K562 (cell line): ENCODE results near the gene GUCA1A. TPM values are rescaled to one million over a fixed set of nuclear protein-coding genes. Genes with fewer than 3 reads are reported as not detected.

ENCODE experiments used
- ATAC-seq: fragments of 200-7000 bp; cut with Tn5 transposase; 3 replicates; pipeline ENCODE4 v1.9.1; 2020; ENCODE audit warnings: moderate library complexity
- BruUV-seq: library from RNA; stranded (reverse); fragments of 400-500 nt; replicated peaks from 2 replicates; lab custom pipeline; 2021; lab: Mats Ljungman, UMichigan
- CTCF ChIA-PET: fragments of 300-600 bp; formaldehyde crosslinking; extraction: SDS; loops from one replicate; lab custom pipeline; 2021; ENCODE audit warnings: low intra/inter-chr PET ratio; lab: Yijun Ruan, JAX
- POLR2A ChIA-PET: fragments of 300-600, 350-650 bp; sonication (Branson Sonifier 250); formaldehyde crosslinking; extraction: SDS; loops from one replicate; lab custom pipeline; 2021; ENCODE audit warnings: antibody characterized with exemption, inconsistent platforms; lab: Yijun Ruan, JAX
- DNase-seq, 4 experiments: peaks; one replicate each; pipeline versions ENCODE4 v3.0.0 to v3.0.0-alpha.2; 2011 to 2018; ENCODE audit warnings: low spot score in 3 of 4, mixed read lengths in 3 of 4; ENCODE audit errors: extremely low read depth in 1 of 4
- FAIRE-seq: peaks from 2 replicates; lab custom pipeline; 2011; peaks lifted over from hg19 to GRCh38; lab: Jason Lieb, UNC
- H2AFZ ChIP-seq: 2 replicates; pipeline ENCODE4 v1.6.0; 2011; ENCODE audit warnings: low read depth, low read length, control low read depth, inconsistent platforms
- H3K27ac ChIP-seq: fragments of 200-600 bp; 3 replicates; pipeline ENCODE4 v1.8.0; 2011; ENCODE audit warnings: low read depth, mild to moderate bottlenecking, control low read depth, inconsistent platforms, low read length, moderate library complexity, mixed read lengths; ENCODE audit errors: extremely low read depth
- H3K27me3 ChIP-seq, 2 experiments: fragments of 300-600 bp in 1 of 2; 2 replicates in 1 of 2; 3 replicates in 1 of 2; pipeline versions ENCODE4 v1.6.0 to v1.8.0; 2011; ENCODE audit warnings: inconsistent platforms in 2 of 2, low read length in 2 of 2, mild to moderate bottlenecking in 1 of 2, mixed read lengths in 1 of 2, moderate library complexity in 1 of 2; ENCODE audit not compliant: control insufficient read depth in 2 of 2, insufficient read depth in 2 of 2
- H3K36me3 ChIP-seq: fragments of 300-600 bp; 3 replicates; pipeline ENCODE4 v1.8.0; 2011; ENCODE audit warnings: mild to moderate bottlenecking, low read length, inconsistent platforms; ENCODE audit not compliant: control insufficient read depth, insufficient read depth
- H3K4me1 ChIP-seq, 2 experiments: fragments of 200-600 bp in 1 of 2; replicated peaks in 1 of 2; 2 replicates in 1 of 2; 3 replicates in 1 of 2; pipeline versions ENCODE4 v1.5.1 to v1.8.0; 2011; ENCODE audit warnings: inconsistent platforms in 2 of 2, low read length in 2 of 2, mild to moderate bottlenecking in 1 of 2, mixed read lengths in 1 of 2, moderate library complexity in 1 of 2; ENCODE audit not compliant: control insufficient read depth in 2 of 2, insufficient read depth in 2 of 2
- H3K4me2 ChIP-seq: 2 replicates; pipeline ENCODE4 v1.6.1; 2011; ENCODE audit warnings: low read length, control low read depth, inconsistent platforms, mixed read lengths; ENCODE audit not compliant: insufficient read depth
- H3K4me3 ChIP-seq: fragments of 200-600 bp; sonication (generic), shearing (Covaris generic); 2 replicates; pipeline ENCODE4 v1.5.1; 2016; ENCODE audit warnings: control low read depth, inconsistent platforms
- H3K79me2 ChIP-seq: fragments of 200-600 bp; 3 replicates; pipeline ENCODE4 v1.8.0; 2011; ENCODE audit warnings: low read length, inconsistent platforms; ENCODE audit not compliant: control insufficient read depth, insufficient read depth
- H3K9ac ChIP-seq, 2 experiments: 2 replicates each; pipeline versions ENCODE4 v1.6.0 to v1.6.1; 2011; ENCODE audit warnings: low read depth in 2 of 2, low read length in 2 of 2, control low read depth in 1 of 2, inconsistent platforms in 1 of 2, mild to moderate bottlenecking in 1 of 2, mixed read lengths in 1 of 2; ENCODE audit not compliant: insufficient read depth in 1 of 2
- H3K9me1 ChIP-seq: one replicate; pipeline ENCODE4 v1.6.0; 2011; ENCODE audit warnings: inconsistent platforms, mild to moderate bottlenecking, low read length, moderate library complexity; ENCODE audit not compliant: control insufficient read depth, insufficient read depth
- H3K9me3 ChIP-seq: replicated peaks from 2 replicates; pipeline ENCODE4 v1.5.1; 2011; ENCODE audit warnings: low read depth, low read length, inconsistent platforms; ENCODE audit not compliant: control insufficient read depth, insufficient read depth
- H4K20me1 ChIP-seq: replicated peaks from 2 replicates; pipeline ENCODE4 v1.6.1; 2011; ENCODE audit warnings: low read length, inconsistent platforms, mixed read lengths; ENCODE audit not compliant: control insufficient read depth, insufficient read depth
- CEBPG ChIP-seq, 3 experiments: fragments of 200-800 bp in 1 of 3; sonication (Bioruptor generic) in 1 of 3; sonication (generic) in 1 of 3; formaldehyde crosslinking in 1 of 3; IDR thresholded peaks in 2 of 3; conservative IDR thresholded peaks in 1 of 3; 2 replicates each; pipeline versions ENCODE4 v1.6.1 to v1.8.0; 2016 to 2022; ENCODE audit warnings: missing compliant biosample characterization in 2 of 3, missing genetic modification characterization in 2 of 3, mild to moderate bottlenecking in 1 of 3, missing genetic modification reagents in 1 of 3
- ESRRB ChIP-seq: fragments of 250-450 bp; sonication (Bioruptor Pico); IDR thresholded peaks from 2 replicates; pipeline ENCODE4 v1.5.0; 2020; ENCODE audit warnings: mild to moderate bottlenecking, moderate library complexity, borderline replicate concordance
- FIP1L1 ChIP-seq: fragments of 200-400 bp; formaldehyde crosslinking; IDR thresholded peaks from 2 replicates; pipeline ENCODE4 v1.6.1; 2018; ENCODE audit warnings: mild to moderate bottlenecking, low read depth, low read length; ENCODE audit not compliant: poor library complexity, severe bottlenecking
- GTF2E2 ChIP-seq: fragments of 200-800 bp; sonication (Bioruptor generic); IDR thresholded peaks from 2 replicates; pipeline ENCODE4 v1.6.1; 2016; ENCODE audit warnings: missing genetic modification characterization, missing compliant biosample characterization
- HNRNPLL ChIP-seq: fragments of 200-400 bp; formaldehyde crosslinking; IDR thresholded peaks from 2 replicates; pipeline ENCODE4 v1.6.1; 2017; ENCODE audit warnings: low read length, low read depth, mild to moderate bottlenecking; ENCODE audit not compliant: poor library complexity, severe bottlenecking
- MAFF ChIP-seq: IDR thresholded peaks from 2 replicates; pipeline ENCODE4 v1.6.1; 2012; ENCODE audit warnings: low read length, improper control_type of control experiment
- MEF2A ChIP-seq: IDR thresholded peaks from 2 replicates; pipeline ENCODE4 v1.6.1; 2011; ENCODE audit warnings: low read depth, mild to moderate bottlenecking, low read length, moderate library complexity; ENCODE audit not compliant: control insufficient read depth
- NFXL1 ChIP-seq: fragments of 450-650 bp; formaldehyde crosslinking; IDR thresholded peaks from 2 replicates; pipeline ENCODE4 v1.4.0; 2021; ENCODE audit warnings: mild to moderate bottlenecking
- POLR2AphosphoS5 ChIP-seq: IDR thresholded peaks from 2 replicates; pipeline ENCODE4 v1.6.1; 2011; ENCODE audit warnings: mild to moderate bottlenecking, low read depth, low read length, moderate library complexity; ENCODE audit not compliant: control insufficient read depth, insufficient read depth
- RB1 ChIP-seq: fragments of 450-650 bp; IDR thresholded peaks from 2 replicates; pipeline ENCODE4 v1.6.1; 2017; ENCODE audit warnings: low read depth, mild to moderate bottlenecking
- RBFOX2 ChIP-seq: fragments of 200-400 bp; formaldehyde crosslinking; IDR thresholded peaks from 2 replicates; pipeline ENCODE4 v1.6.1; 2017; ENCODE audit warnings: low read depth, mild to moderate bottlenecking, low read length, moderate library complexity
- SP1 ChIP-seq: sonication (generic); formaldehyde crosslinking; IDR thresholded peaks from 2 replicates; pipeline ENCODE4 v1.8.1; 2022; ENCODE audit warnings: mild to moderate bottlenecking, missing genetic modification reagents
- SRSF9 ChIP-seq: fragments of 200-400 bp; formaldehyde crosslinking; IDR thresholded peaks from 2 replicates; pipeline ENCODE4 v1.6.1; 2017; ENCODE audit warnings: low read depth, low read length, borderline replicate concordance
- ZBTB8A ChIP-seq: fragments of 450-650 bp; IDR thresholded peaks from 2 replicates; pipeline ENCODE4 v1.6.1; 2018; ENCODE audit warnings: mild to moderate bottlenecking, moderate library complexity; ENCODE audit not compliant: partially characterized antibody
- ZNF134 ChIP-seq: fragments of 250-450 bp; sonication (Bioruptor Pico); conservative IDR thresholded peaks from 2 replicates; pipeline ENCODE4 v1.4.0; 2020
- ZNF551 ChIP-seq: fragments of 250-450 bp; sonication (Bioruptor Pico); IDR thresholded peaks from 2 replicates; pipeline ENCODE4 v1.5.0; 2021; ENCODE audit warnings: mild to moderate bottlenecking, moderate library complexity
- ZNF77 ChIP-seq: fragments of 250-450 bp; sonication (Bioruptor Pico); IDR thresholded peaks from 2 replicates; pipeline ENCODE4 v1.5.0; 2020
- ZZZ3 ChIP-seq: fragments of 450-650 bp; IDR thresholded peaks from 2 replicates; pipeline ENCODE4 v1.6.1; 2016; ENCODE audit warnings: antibody characterized with exemption, mild to moderate bottlenecking, moderate library complexity
- in situ Hi-C: fragments of 300-500 bp; cut with MboI; formaldehyde crosslinking; loops from 4 replicates; pipeline ENCODE4 v1.15.0; 2018; ENCODE audit warnings: inconsistent platforms, mixed read lengths
- intact Hi-C: fragments of 100-400 bp; cut with micrococcal nuclease; formaldehyde crosslinking; loops from 2 replicates; pipeline ENCODE4 v1.14.2; 2022
- polyA plus RNA-seq, 8 experiments: library from polyadenylated mRNA; depleted of rRNA in 4 of 8; stranded (reverse) in 5 of 8; unstranded in 3 of 8; fragments of >200 nt; fragmentation: Nextera tagmentation in 2 of 8; fragmentation: Illumina TruSeq in 1 of 8; extraction: Ambion mirVana in 2 of 8; extraction: Trizol in 1 of 8; gene quantifications; 2 replicates each; pipeline versions ENCODE4 v1.2.1 to v1.2.3, GENCODE V29; 2011 to 2014; ENCODE audit warnings: inconsistent platforms in 1 of 8, missing spikeins in 1 of 8
- total RNA-seq, 7 experiments: library from RNA; depleted of rRNA in 6 of 7; stranded (reverse); fragments of >200 nt in 6 of 7; fragmentation: Illumina TruSeq in 2 of 7; extraction: Trizol in 2 of 7; gene quantifications; 2 replicates each; pipeline versions ENCODE4 v1.2.1 to v1.2.3, GENCODE V29; 2011 to 2021; ENCODE audit warnings: low replicate concordance in 1 of 7
- TF ChIP-seq, protein P1 (sequence below): fragments of 450-650 bp; formaldehyde crosslinking; IDR thresholded peaks from 2 replicates; pipeline ENCODE4 v1.4.0; 2022; ENCODE audit warnings: missing genetic modification characterization
- TF ChIP-seq, protein P2 (sequence below): fragments of 450-650 bp; IDR thresholded peaks from 2 replicates; pipeline ENCODE4 v1.6.1; 2016

GUCA1A gene
- total and polyA plus RNA-seq, 9 of the 15 experiments (the other 6 are each of a cell fraction or from before 2014, with no cell fraction given), result not detected

DNA sequence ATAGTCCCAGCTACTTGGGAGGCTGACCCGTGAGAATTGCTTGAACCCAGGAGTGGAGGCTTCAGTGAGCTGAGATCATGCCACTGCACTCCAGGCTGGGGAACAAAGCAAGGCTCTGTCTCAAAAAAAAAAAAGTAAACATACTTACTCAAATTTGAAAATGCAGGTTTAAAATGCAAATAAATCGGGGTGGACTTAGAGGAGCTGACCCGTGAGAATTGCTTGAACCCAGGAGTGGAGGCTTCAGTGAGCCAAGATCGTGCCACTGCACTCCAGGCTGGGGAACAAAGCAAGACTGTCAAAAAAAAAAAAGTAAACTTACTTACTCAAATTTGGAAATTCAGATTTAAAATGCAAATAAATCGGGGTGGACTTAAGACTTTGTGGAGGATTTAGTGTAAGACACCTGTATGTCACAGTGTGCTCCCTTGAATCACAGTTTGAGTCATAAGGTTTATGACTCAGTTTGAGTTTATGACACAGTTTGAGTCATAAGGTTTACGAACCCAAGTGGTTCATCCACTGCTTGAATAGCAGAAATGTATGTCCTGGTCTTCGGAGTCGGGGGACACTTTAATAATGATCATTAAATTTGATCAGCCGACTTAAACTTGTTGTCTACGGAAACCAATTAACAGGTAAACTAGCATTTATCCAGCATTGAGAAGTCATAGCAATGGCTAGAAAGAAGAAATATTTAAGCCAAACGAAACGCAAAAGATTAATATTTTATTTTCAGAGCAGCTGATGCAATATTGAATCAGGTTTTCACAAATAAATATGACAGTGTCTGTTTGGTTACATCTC is 51.3 kb downstream of the GUCA1A start (continued):
- TF ChIP-seq FIP1L1 (no peak), NFXL1 (CRISPR knock-in tag) (no peak), RB1 (no peak), SP1 (CRISPR knock-in tag) (no peak), ESRRB (CRISPR knock-in tag) (no peak), ZZZ3 (no peak), ZBTB8A (no peak)
- TF ChIP-seq, protein P1, sequence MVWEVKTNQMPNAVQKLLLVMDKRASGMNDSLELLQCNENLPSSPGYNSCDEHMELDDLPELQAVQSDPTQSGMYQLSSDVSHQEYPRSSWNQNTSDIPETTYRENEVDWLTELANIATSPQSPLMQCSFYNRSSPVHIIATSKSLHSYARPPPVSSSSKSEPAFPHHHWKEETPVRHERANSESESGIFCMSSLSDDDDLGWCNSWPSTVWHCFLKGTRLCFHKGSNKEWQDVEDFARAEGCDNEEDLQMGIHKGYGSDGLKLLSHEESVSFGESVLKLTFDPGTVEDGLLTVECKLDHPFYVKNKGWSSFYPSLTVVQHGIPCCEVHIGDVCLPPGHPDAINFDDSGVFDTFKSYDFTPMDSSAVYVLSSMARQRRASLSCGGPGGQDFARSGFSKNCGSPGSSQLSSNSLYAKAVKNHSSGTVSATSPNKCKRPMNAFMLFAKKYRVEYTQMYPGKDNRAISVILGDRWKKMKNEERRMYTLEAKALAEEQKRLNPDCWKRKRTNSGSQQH (CRISPR knock-in tag), result no peak
- TF ChIP-seq, protein P2, sequence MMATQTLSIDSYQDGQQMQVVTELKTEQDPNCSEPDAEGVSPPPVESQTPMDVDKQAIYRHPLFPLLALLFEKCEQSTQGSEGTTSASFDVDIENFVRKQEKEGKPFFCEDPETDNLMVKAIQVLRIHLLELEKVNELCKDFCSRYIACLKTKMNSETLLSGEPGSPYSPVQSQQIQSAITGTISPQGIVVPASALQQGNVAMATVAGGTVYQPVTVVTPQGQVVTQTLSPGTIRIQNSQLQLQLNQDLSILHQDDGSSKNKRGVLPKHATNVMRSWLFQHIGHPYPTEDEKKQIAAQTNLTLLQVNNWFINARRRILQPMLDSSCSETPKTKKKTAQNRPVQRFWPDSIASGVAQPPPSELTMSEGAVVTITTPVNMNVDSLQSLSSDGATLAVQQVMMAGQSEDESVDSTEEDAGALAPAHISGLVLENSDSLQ, result no peak

DNA sequence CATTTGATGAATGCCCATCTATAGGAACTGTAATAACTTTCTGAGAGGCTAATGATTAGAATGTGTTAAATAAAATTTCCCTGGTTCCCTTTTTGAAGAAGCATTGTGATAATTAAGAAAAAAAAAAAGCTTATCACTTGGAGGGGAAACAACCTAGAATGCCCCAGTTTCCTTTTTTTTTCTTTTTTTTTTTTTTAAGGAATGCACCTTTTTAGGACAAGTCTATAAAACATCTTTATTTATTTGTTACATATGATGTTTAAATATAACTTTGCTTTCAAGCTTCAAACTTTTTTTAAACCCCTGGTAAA is 51.8 kb downstream of the GUCA1A start:
- Histone ChIP-seq H3K27me3 (no peaks in the 10 kb centered on the region), H3K9ac (no peak overlapping the region), H4K20me1 (no peaks in the 10 kb centered on the region), H3K9me1 (no peaks in the 10 kb centered on the region), H3K4me3 (no peak overlapping the region), H3K79me2 (no peaks in the 10 kb centered on the region), H3K9me3 (no peaks in the 10 kb centered on the region), H3K36me3 (no peaks in the 10 kb centered on the region), H3K4me2 (no peak overlapping the region), H3K4me1 (peaks cover 11 to 23% of the 10 kb centered on the region in 2 experiments), H3K27ac (no peak overlapping the region), H2AFZ (peak overlapping the region; percentile 49)
- DNase-seq, result no peak
- in situ Hi-C loops, result loop anchor here (10.0 kb wide), 1 partner anchor 440 kb away; the partner anchor contains the start of genes PRICKLE4 and TOMM6
- no peak for FAIRE-seq
- ATAC-seq, result no peak
- no TSS peak for BruUV-seq
- ChIA-PET POLR2A (no interaction called here), CTCF (interaction anchor here (0.7 kb wide), 1 partner anchor 148 kb away, joined by 5 read pairs; no protein-coding TSS in a partner anchor)
- intact Hi-C loops, result no loop called here
- no peak for TF ChIP-seq MEF2A
- no peak for TF ChIP-seq ZNF134 (CRISPR knock-in tag)
- TF ChIP-seq MAFF, result no peak
- 0 out of 2 replicates have a peak, but pooled peaks have one; percentile 2 for TF ChIP-seq CEBPG (CRISPR knock-in tag; IDR thresholded peaks at IDR 0.05)
- 0 out of 4 replicates have a peak, but pooled peaks of 1 of the 2 experiments have one; percentile 8 for TF ChIP-seq CEBPG (tag; conservative IDR thresholded peaks at IDR 0.05 in 1 of 2, IDR thresholded peaks at IDR 0.05 in 1 of 2)
- no peak for TF ChIP-seq ZBTB8A
- no peak for TF ChIP-seq HNRNPLL
- TF ChIP-seq ZNF77 (CRISPR knock-in tag), result no peak
- no peak for TF ChIP-seq SRSF9
- 0 out of 2 replicates have a peak, but pooled peaks have one; percentile 21 for TF ChIP-seq RBFOX2
- TF ChIP-seq POLR2AphosphoS5, result no peak
- no peak for TF ChIP-seq ZNF551 (CRISPR knock-in tag)
- TF ChIP-seq GTF2E2 (tag), result no peak
